GM18526 (cell line): ENCODE results near the gene TACR3.

Experiments used
- POLR2A ChIP-seq: IDR thresholded peaks from 3 replicates; pipeline ENCODE4 v1.6.1; 2011; ENCODE audit not compliant: insufficient read length; ENCODE audit errors: extremely low read depth

The TACR3 gene

GRCh38 chr4:103567591-103567990 lies 152.2 kb downstream of the TACR3 start:
- TF ChIP-seq POLR2A, result no peak
